Activated CD4-positive, alpha-beta T cell treated with anti-CD3 and anti-CD28 coated beads, Interleukin-2, amount 50 U/mL, for 1 hour (primary cell): ENCODE results near the gene SCP2D1.
A peak's percentile ranks its signal among the peaks of the same experiment; 100 is the strongest.
"Not testable (repeated sequence)": the region's sequence is repeated elsewhere in the genome, so short reads cannot be mapped to it uniquely, and the experiment has no call there.

Source experiments
- DNase-seq: peaks from one replicate; pipeline ENCODE4 v3.0.0-alpha.2; 2020

The SCP2D1 gene

GRCh38 chr20:18813483-18813882, at the start of gene SCP2D1:
TSS of gene SCP2D1 (plus strand) at chr20:18813783. CDS start at chr20:18813816, 33 bp downstream.
- no peak for DNase-seq

GRCh38 chr20:18767676-18768075, 45.9 kb upstream of the SCP2D1 start:
- no peak for DNase-seq

- no peak for DNase-seq
These were observed 40.0 kb upstream of the SCP2D1 start for GRCh38 chr20:18773566-18773965.

DNA sequence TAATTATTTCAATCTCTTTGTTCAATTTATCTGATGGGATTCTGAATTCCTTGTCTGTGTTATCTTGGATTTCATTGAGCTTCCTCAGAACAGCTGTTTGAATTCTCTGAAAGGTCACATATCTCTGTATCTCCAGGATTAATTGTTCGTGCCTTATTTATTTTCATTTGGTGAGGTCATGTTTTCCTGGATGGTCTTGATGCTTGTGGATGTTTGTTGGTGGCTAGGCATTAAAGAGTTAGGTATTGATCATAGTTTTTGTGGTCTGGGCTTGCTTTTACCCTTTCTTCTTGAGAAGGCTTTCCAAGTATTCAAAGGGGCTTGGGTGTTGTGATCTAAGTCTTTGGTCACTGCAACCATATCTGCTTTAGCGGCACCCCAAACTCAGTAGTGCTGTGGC, 39.4 kb upstream of the SCP2D1 start:
- no peak for DNase-seq

- no peak for DNase-seq
These were observed 38.0 kb upstream of the SCP2D1 start for GRCh38 chr20:18775633-18776032.

GRCh38 chr20:18778690-18779392, 34.7 kb upstream of the SCP2D1 start:
- DNase-seq = no peak

DNA sequence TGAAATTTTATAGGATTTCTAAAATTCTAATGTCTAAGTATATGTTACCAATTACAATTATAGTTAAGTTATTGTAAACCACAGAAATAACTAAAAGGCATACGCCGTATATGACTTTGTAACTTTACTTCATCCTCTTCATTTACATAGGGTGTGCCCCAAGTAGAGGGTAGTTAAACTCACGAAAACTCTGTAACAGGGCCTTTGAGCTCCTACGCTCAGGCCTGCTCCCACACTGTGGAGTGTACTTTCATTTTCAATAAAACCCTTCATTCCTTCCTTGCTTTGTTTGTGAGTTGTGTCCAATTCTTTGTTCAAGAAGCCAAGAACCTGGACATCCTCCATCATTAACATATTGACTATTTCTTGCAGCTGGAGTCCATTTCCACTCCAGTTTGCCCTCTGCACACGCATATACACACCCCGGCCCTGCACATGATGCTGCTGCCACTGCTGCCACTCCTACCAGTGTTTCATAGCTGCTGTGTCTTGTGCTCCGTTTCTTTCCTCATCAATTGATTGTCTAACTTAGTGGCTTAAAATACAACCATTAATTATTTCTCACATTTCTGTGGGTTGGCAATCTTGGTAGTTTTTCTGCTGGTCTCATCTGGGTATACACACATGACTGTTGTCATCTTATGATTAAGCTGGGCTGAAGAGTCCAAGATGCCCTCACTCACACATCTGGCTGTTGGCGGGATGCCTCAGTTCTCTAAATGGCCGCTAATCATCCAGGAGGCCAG, 33.0 kb upstream of the SCP2D1 start:
- no peak for DNase-seq

GRCh38 chr20:18781509-18781908, 32.1 kb upstream of the SCP2D1 start:
- no peak for DNase-seq

DNA sequence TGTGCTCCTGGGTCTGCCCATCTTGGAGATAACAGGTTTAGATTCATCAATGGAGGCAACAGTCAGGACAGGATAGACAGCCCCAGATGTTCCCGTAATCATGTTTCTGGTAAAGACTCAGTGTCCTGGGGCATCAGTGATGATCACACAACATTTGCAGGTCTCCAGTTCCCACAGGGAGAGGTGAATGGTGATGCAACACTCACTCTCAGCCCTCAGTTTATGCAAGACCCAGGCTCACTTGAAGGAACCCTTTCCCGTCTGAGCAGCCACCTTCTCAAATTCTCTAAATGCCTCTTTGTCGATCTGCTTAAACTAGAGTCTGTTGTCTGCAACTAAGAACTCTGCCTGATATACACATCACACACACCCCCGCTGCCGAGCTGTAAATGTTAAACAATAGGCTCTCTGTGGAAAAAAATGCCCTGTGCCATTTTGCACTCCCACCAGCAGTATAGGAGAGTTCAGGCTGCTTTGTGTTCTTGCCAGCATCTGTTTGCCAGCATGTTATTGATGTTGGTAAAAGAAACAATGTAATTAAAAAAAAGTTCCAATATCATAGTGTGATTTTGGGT, 30.1 kb upstream of the SCP2D1 start:
- no peak for DNase-seq

- not testable (repeated sequence) for DNase-seq
These were observed 26.5 kb upstream of the SCP2D1 start for GRCh38 chr20:18787046-18787445.

DNA sequence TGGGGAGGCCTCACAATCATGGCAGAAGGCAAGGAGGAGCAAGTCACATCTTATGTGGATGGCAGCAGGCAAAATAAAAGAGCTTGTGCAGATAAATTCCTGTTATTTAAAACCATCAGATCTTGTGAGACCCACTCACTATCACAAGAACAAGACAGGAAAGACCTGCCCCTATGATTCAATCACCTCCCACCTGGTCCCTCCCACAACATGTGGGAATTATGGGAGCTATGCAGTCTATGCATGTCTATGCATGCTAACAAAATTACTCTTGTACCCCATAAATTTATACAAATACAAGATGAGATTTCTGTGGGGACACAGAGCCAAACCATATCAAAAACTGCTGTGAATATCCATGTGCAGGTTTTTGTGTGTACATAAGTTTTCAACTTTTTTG, 25.6 kb upstream of the SCP2D1 start:
- no peak for DNase-seq

- DNase-seq = no peak
These were observed 22.8 kb upstream of the SCP2D1 start for GRCh38 chr20:18790787-18791186.

DNA sequence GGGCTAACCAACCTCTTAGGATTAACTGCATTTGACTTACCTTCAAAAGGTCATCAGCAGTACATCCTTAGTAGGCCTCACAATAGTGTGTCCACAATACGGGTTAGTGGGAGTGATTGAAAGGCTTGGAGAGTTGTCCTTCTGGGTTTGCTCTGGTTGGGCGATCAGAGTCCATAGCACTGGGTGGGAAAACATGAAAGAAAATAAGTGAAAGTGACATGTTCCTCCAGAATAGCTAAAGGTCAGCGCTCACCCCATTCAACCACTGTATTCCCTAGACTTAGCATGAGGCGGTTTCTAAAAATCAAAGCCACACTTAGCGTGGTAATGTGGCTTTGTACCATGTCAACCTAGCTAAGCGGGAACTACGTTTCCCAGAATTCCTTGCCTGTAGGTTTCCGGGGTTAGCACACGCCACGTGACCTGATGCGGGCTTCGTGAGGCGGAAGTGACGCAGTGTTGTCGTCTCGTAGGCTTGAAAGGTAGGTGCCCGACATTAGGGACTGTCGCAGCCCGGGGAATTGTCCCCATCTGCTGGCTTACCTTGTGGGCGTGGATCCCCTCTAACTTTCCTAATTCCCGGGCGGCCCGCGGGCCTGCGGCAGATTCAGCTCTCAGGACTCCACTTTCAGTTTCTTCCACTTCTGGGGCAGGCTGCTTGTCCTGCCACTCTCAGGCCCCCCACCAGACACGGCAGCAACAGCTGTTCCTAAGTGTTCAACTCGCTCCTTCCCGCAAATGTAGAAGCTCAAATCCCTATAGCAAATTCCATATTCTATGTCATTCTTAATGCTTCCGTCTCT, 19.8 kb upstream of the SCP2D1 start:
- DNase-seq = peak; percentile 83

DNA sequence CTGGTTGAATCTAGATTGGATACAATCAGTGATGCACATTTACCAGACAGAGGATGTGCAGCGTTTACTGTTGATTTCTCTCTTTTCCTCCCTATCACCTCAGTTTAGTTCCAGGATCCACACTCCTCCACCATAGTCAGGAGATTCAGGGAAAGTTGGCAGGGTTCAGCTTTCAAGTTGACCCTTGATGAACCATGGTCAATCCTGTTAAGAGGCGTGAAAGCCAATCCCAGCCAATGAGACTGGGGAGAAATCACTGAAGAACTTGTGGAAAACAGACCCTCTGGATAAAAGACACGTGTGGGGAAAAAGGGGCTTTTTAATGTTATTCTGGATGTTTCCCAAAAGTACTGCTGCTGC, 19.2 kb upstream of the SCP2D1 start:
- DNase-seq = no peak

DNA sequence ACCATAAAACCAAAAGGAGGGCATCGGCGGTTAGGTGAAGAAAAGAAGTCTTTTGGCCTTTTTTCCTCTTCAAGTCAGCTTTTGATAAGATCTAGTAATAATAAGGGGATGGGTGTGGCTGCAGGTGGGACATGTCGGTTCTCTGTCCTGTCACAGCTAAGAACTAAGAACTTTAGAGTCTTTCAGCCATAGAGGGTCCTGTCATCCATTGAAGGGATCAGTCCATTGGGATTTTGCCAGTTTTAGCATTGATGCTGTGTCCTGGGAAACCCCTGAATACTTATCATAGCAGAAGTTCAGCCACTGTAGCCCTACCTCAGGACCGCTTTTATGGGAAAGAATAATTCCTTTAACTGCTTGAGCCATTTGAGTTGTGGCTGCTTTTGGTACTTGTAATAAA, 18.2 kb upstream of the SCP2D1 start:
- no peak for DNase-seq

DNA sequence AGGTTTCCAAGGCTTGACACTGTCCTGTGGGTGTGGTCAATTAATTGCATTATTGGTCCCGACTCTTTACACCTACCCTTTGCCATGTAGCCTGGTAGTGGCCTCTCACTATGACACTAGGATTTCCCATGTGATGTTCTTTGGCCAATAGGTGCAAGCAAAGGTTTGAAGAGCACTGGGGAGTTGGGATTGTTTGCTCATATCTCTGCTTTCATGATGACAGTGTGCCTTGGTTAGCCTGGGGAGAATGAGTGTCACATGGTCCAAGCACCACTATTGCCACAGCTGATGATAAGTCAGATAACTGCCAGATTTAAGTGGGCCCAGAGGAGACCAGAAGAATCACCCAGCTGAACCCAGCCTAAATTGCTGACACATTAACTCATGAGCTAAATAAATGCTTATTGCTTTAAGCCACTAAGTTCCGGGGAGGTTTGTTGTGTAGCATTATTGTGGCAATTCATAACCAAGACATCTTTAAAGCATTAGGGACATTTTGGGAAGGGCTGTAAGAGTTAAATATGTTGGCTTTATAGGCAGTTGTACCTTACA, 17.2 kb upstream of the SCP2D1 start:
- no peak for DNase-seq

GRCh38 chr20:18801516-18801915, 12.1 kb upstream of the SCP2D1 start:
- DNase-seq = no peak

GRCh38 chr20:18802012-18802634, 11.5 kb upstream of the SCP2D1 start:
- no peak for DNase-seq

DNA sequence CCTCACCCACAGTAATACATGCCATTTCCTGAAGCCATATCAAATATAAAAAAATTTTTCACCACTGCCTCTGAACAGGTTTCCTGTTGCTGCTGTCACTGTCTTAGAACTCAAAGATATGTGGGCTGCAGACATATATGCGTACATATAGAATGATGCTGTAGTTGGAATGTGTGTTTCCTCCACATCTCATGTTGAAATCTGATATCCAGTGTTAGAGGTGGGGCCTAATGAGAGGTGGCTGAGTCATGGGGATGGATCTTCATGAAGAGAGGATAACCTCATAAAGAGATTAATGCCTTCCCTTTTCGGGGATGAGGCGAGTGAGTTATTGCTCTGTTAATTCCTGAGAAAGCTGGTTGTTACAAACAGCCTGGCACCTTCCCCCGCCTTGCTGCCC, 7.7 kb upstream of the SCP2D1 start:
- DNase-seq = no peak

GRCh38 chr20:18808712-18809111, 4.9 kb upstream of the SCP2D1 start:
- DNase-seq = no peak

- no peak for DNase-seq
These were observed 2.4 kb upstream of the SCP2D1 start for GRCh38 chr20:18811186-18811585.

- no peak for DNase-seq
These were observed 1.7 kb upstream of the SCP2D1 start for GRCh38 chr20:18811904-18812303.
